Activated CD4-positive, alpha-beta T cell treated with anti-CD3 and anti-CD28 coated beads, Interleukin-2, Interleukin-4, amounts not matched to agents 100 ng/mL and 50 ng/mL, durations not matched to agents 16 hours and 8 hours (primary cell): ENCODE results near the gene GLRX2.
"Not testable (repeated sequence)": the region's sequence is repeated elsewhere in the genome, so short reads cannot be mapped to it uniquely, and the experiment has no call there.

Source experiments
- DNase-seq: peaks from one replicate; pipeline ENCODE4 v3.0.0-alpha.2; 2020; ENCODE audit warnings: low spot score

GLRX2 gene, protein sequence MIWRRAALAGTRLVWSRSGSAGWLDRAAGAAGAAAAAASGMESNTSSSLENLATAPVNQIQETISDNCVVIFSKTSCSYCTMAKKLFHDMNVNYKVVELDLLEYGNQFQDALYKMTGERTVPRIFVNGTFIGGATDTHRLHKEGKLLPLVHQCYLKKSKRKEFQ

DNA sequence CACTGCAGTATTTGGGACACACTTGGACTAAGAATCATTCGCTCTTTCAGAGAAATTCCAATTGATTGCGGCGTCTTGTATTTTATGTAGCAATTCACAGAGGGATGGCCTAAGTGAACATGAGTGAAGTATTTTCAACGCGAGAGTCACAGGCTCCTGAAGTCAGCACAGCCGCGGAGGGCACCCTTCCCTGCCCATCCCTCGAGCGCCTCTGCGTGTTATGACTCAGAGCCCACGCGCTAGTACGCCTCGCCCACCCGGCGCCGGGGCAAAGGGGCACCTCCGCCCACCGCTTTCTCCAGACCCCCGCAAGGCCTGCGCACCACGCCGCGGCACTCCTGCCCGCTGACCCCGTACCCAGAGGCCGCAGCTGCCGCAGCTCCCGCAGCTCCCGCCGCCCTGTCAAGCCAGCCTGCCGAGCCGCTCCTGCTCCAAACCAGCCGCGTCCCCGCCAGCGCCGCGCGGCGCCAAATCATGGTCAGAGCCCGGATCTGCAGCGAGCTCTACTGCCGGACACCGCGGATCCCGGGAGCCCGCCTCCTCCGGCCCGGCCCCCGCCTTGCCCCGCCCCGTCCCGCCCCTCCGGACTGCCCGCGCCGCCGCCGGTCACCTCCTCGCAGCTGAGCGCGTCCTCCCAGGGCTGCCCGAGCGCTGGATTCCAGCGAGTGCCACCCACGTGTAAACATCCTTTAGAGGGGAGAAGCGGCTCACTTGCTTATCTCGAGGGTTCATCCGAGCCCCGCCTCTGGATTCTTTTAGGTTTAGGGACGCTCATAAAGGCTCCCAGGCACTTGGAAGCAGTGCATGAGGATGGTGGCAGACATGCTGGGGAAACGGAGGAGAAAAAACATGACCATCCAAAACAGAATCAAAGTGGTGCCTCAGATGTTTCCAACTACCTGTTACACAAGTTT lies at the start of gene GLRX2:
TSS of gene GLRX2 (minus strand) at position 508 of the 914 bp plus-strand sequence. CDS start at position 476, 32 bp downstream.
- peak; percentile 63 for DNase-seq

DNA sequence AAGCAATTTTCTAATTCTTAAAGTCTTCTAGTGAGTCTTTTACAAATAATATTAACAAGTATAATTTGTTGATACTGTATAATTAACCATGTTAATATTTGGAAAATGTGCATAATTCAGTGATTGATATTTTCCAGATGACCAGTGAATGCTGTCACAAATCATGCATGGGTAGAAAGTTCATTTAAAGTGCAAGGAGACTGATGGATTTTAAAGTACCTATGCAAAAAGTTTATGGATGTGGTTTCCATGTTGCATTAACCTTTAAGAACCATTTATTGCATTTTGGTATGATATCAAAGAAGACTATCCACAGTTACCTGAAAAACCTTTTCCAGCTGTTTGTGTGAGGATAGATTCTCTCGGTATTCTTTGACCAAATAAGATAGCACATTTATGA lies 39.8 kb upstream of the GLRX2 start:
- DNase-seq = no peak

- DNase-seq = no peak
Observed at GRCh38 chr1:193144361-193144938, 39.2 kb upstream of the GLRX2 start.

GRCh38 chr1:193143285-193143684 lies 38.1 kb upstream of the GLRX2 start:
- no peak for DNase-seq

- DNase-seq = no peak
Observed at GRCh38 chr1:193142409-193142808, 37.2 kb upstream of the GLRX2 start.

GRCh38 chr1:193141804-193142203 lies 36.6 kb upstream of the GLRX2 start:
- peak; percentile 30 for DNase-seq

DNA sequence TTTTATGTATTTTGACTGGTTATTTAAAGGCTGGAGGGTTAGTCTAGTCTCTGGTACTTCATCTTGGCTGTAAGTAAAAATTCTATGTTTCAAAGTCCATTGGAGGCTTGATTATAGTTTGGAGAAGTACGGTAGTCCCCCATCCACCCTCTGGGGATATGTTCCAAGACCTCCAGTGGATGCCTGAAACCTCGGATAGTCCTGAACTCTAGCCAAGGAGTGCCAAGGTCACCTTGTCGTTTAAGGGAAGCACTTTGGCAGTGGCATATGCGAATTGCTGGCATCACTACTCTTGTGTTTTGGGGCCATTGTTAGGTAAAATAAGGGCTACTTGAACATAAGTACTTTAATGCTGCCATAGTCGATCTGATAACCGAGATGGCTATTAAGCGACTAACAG lies 35.0 kb upstream of the GLRX2 start:
- DNase-seq = no peak

DNA sequence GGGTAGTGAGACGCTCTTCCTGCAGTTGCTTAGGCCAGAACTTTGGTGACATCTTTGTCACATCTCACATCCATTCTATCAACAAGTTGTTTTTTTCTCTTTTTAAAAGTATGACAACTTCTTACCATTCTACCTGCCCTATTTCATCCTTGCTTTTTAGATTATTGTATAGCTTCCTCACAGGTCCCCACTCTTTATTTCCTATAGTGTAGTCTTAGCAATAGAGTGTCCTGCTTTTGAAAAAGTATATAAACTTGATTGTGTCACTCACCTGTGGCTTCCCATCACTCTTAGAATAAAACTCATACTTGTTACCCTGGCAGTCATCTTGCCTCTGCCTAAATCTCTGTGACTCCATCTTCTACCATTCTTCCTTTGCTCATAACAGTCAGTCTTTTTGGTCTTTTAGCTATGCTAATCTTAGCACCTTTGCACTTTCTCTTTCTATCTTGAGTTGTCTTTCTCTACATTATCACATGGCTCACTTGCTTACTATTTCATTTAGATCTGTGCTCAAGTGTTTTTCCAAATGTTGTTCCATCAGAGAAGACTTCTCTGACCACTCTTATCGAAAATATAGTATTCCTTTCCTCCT lies 26.1 kb upstream of the GLRX2 start:
- DNase-seq = no peak

DNA sequence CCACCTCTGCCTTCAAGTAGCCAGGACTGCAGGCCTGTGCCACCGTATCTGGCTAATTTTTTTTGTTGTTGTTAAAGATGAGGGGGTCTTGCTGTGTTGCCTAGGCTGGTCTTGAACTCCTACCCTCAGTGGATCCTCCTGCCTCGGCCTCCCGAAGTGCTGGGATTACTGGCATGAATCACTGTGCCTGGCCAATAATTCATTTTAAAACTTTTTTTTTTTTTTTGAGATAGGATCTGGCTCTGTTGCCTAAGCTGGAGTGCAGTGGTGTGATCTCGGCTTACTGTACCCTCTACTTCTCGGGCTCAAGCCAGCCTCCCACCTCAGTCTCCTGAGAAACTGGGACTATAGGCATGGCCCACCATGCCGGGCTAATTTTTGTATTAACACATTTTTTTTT lies 20.2 kb upstream of the GLRX2 start:
- DNase-seq = no peak

GRCh38 chr1:193123751-193124150 lies 18.5 kb upstream of the GLRX2 start:
- no peak for DNase-seq

DNA sequence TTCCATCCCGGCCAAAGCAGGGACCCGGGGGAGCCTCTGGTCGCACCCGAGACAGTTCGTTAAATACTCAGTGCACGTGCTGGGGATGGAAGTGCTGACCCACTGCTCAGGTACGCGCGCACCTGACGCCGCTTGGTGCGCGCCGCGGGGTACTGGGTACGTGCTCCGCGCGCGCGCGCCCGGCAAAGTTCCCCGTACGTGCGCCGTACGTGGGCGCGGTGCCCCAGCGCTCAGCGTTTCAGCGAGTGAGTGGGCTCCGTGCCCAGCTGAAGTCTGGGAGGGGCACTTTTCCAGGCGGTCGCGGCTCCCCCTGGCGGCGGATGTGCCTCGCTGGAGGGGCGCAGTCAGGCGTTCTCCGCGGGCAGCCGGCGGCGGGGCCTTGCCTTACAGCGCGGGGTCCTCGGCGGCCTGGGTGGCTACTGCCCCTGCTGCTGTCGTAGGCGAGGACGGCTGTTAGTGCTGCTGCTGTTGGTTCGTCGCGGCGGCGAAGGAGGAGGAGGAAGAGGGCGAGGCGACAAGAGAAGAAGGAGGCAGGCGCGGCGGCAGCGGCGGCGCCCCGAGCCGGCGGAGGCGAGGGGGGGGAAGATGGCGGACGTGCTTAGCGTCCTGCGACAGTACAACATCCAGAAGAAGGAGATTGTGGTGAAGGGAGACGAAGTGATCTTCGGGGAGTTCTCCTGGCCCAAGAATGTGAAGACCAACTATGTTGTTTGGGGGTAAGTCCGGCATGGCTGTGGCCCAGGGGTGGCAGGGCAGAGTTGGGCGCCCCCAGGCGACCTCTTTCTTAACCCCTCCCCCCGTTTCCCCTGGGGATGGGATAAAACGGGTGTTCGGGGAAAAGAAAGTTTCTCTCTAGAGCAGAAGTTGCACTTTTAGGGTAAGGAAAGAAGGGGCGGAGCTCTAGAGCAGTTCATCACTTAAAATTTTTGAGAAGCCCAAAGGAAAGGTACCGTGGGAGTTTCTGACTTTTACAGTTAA lies 16.7 kb upstream of the GLRX2 start, which contains the start of gene CDC73:
TSS of gene CDC73 (plus strand) at position 416 of the 978 bp plus-strand sequence. CDS start at position 586, 170 bp downstream.
- peak; percentile 99 for DNase-seq

- DNase-seq = no peak
Observed at GRCh38 chr1:193120604-193121166, 15.5 kb upstream of the GLRX2 start.

- DNase-seq = no peak
Observed at GRCh38 chr1:193118803-193119730, 13.9 kb upstream of the GLRX2 start.

DNA sequence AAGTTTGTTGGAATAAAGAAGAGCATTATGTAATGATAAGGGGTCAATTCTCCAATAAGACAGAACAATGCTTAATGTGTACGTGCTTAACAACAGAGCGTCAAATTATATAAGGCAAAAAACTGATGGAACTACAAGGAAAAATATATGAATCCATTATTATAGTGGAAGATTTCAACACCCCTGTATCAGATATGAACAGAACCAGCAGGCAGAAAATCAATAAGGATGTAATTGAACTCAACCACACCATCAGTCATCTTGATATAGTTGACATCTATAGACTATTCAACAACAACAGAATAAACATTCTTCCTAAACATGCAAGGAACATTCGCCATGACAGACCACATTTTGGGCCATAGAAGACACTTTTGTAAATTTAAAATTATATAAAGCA lies 13.0 kb upstream of the GLRX2 start:
- no peak for DNase-seq

DNA sequence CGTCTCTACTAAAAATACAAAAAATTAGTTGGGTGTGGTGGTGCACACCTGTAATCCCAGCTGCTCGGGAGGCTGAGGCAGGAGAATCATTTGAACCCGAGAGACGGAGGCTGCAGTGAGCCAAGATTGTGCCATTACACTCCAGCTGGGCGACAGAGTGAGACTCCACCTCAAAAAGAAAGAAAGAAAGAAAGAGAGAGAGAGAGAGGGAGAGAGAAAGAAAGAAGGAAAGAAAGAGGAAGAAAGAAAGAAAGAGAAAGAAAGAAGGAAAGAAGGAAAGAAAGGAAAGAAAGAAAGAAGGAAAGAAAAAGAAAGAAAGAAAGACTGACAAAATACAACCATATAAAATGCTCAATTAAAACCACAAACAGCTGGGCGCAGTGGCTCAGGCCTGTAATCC lies 12.0 kb upstream of the GLRX2 start:
- not testable (repeated sequence) for DNase-seq

GRCh38 chr1:193115629-193116227 lies 10.5 kb upstream of the GLRX2 start:
- no peak for DNase-seq

DNA sequence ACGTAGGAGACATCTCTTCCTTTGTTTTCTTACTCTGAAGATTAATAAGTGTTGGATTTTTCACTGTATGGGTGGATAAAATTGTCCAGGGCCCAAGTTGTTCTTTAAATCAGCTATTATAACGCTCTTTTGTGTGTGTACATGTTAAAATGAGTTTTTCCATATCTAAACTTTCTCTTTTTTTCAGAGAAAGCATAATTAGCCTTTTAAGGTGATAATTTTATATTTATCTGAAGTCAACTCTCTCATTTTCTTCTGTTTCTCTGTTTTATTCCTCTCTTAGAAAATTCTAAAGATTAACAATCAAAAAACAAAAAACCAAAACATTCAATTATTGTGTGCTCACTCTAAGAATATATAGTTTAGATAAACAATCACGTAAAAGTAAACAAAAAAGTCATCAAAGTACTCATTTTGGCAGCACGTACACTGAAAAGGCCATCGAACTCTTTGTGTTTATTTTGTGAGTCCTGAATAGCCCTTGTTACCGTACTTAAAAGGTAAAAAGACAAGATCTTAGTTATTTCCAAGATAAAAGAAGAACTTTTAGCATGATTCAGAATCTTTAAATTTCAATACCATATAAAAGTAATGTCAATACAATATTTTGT lies 9.4 kb upstream of the GLRX2 start:
- no peak for DNase-seq

GRCh38 chr1:193113992-193114332 lies 8.7 kb upstream of the GLRX2 start:
- DNase-seq = no peak
